K562 treated with DMSO at 1 percent for 24 hours (cell line): Measurements from ENCODE around the gene CLTB. TPM values are rescaled to one million over a fixed set of nuclear protein-coding genes. Genes with fewer than 3 reads are reported as not detected.

Source experiments
- total RNA-seq: library from RNA; unstranded; fragments of 300-600 nt; gene quantifications from 2 replicates; pipeline ENCODE4 v1.2.3, GENCODE V29; 2022; ENCODE audit warnings: low read depth; ENCODE audit not compliant: insufficient read depth

The CLTB gene, protein sequence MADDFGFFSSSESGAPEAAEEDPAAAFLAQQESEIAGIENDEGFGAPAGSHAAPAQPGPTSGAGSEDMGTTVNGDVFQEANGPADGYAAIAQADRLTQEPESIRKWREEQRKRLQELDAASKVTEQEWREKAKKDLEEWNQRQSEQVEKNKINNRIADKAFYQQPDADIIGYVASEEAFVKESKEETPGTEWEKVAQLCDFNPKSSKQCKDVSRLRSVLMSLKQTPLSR
- total RNA-seq: 103 and 104 TPM in 2 replicates

GRCh38 chr5:176415952-176416924 lies at the start of gene CLTB:
Gene CLTB, minus strand, starts transcription at chr5:176416539. Its CDS starts 176 bp downstream, at chr5:176416363.

GRCh38 chr5:176447978-176448608 lies 31.8 kb upstream of the CLTB start, which contains the start of gene FAF2:
Gene FAF2, plus strand, starts transcription at chr5:176448385. Its CDS starts 23 bp downstream, at chr5:176448408.

GRCh38 chr5:176388444-176389134 lies 27.8 kb downstream of the CLTB start, which contains the start of the genes HIGD2A and NOP16:
Gene HIGD2A, plus strand, starts transcription at chr5:176388751. Its CDS starts 69 bp downstream, at chr5:176388820.
Gene NOP16, minus strand, starts transcription at chr5:176388598. Its CDS starts 59 bp downstream, at chr5:176388539.

GRCh38 chr5:176365351-176366231 lies 50.7 kb downstream of the CLTB start, which contains the start of gene ARL10:
Gene ARL10, plus strand, starts transcription at chr5:176365487. Its CDS starts 77 bp downstream, at chr5:176365564.

GRCh38 chr5:176361437-176362232 lies 54.7 kb downstream of the CLTB start, which contains the start of gene KIAA1191:
Gene KIAA1191, minus strand, starts transcription at chr5:176361764. Its CDS starts 2,256 bp downstream, at chr5:176359508.

Other genes starting within 250 kb of the CLTB start
- gene SIMC1, start 178.1 kb downstream of the CLTB start, total RNA-seq: 13.7 and 14.4 TPM in 2 replicates
- 61.4 and 66.3 TPM in 2 replicates for gene KIAA1191, start 54.8 kb downstream of the CLTB start, total RNA-seq
- gene ARL10, start 51.1 kb downstream of the CLTB start, total RNA-seq: 0.06 TPM in 1 of 2 replicates, not detected in the other
- gene NOP16, start 27.9 kb downstream of the CLTB start, total RNA-seq: 16.8 and 17.2 TPM in 2 replicates
- gene HIGD2A, start 27.8 kb downstream of the CLTB start, total RNA-seq: 379 and 402 TPM in 2 replicates
- gene FAF2, start 31.8 kb upstream of the CLTB start, total RNA-seq: 24.1 and 25.6 TPM in 2 replicates
- 39.7 and 43.9 TPM in 2 replicates for gene RNF44, start 120.9 kb upstream of the CLTB start, total RNA-seq
- 0.07 and 0.13 TPM in 2 replicates for gene CDHR2, start 132.8 kb upstream of the CLTB start, total RNA-seq
- 8.0 and 9.3 TPM in 2 replicates for gene GPRIN1, start 193.6 kb upstream of the CLTB start, total RNA-seq
- not detected in 2 replicates for gene SNCB, start 214.0 kb upstream of the CLTB start, total RNA-seq
- not detected in 2 replicates for gene EIF4E1B, start 214.1 kb upstream of the CLTB start, total RNA-seq
- 51.7 and 54.1 TPM in 2 replicates for gene TSPAN17, start 230.9 kb upstream of the CLTB start, total RNA-seq